Smooth muscle cell (in vitro differentiated cells): ENCODE results near the gene TEKT4. TPM values are rescaled to one million over a fixed set of nuclear protein-coding genes. Genes with fewer than 3 reads are reported as not detected.

Experiments
- DNase-seq: peaks from one replicate; lab custom pipeline; 2025; ENCODE audit not compliant: unreplicated experiment; lab: John Stamatoyannopoulos, UW
- H2AFZ ChIP-seq: fragments of 200-600 bp; sonication (generic); 2 replicates; pipeline ENCODE4 v1.6.0; 2016; ENCODE audit warnings: antibody characterized with exemption, low read depth, mild to moderate bottlenecking
- H3F3A ChIP-seq: fragments of 200-600 bp; sonication (generic); 2 replicates; pipeline ENCODE4 v1.6.0; 2017; ENCODE audit warnings: antibody characterized with exemption, low read depth
- H3K27ac ChIP-seq: fragments of 200-600 bp; sonication (generic); 2 replicates; pipeline ENCODE4 v1.5.1; 2016; ENCODE audit warnings: low read depth, mild to moderate bottlenecking
- H3K27me3 ChIP-seq: fragments of 200-600 bp; sonication (generic); 2 replicates; pipeline ENCODE4 v1.6.1; 2016; ENCODE audit warnings: low read depth, mild to moderate bottlenecking
- H3K36me3 ChIP-seq: fragments of 200-600 bp; sonication (generic); 2 replicates; pipeline ENCODE4 v1.5.1; 2016; ENCODE audit warnings: low read depth
- H3K4me1 ChIP-seq: fragments of 200-600 bp; sonication (generic); 2 replicates; pipeline ENCODE4 v1.5.1; 2016; ENCODE audit warnings: low read depth
- H3K4me2 ChIP-seq: fragments of 200-600 bp; sonication (generic); 2 replicates; pipeline ENCODE4 v1.6.0; 2016; ENCODE audit warnings: mild to moderate bottlenecking
- H3K4me3 ChIP-seq: fragments of 200-600 bp; sonication (generic); 2 replicates; pipeline ENCODE4 v1.5.1; 2016; ENCODE audit warnings: mild to moderate bottlenecking
- H3K79me2 ChIP-seq: fragments of 200-600 bp; sonication (generic); 2 replicates; pipeline ENCODE4 v1.6.0; 2016; ENCODE audit warnings: low read depth, mild to moderate bottlenecking
- H3K9ac ChIP-seq: fragments of 200-600 bp; sonication (generic); 2 replicates; pipeline ENCODE4 v1.6.0; 2016; ENCODE audit warnings: low read depth
- H3K9me3 ChIP-seq: fragments of 200-600 bp; sonication (generic); replicated peaks from 2 replicates; pipeline ENCODE4 v1.5.1; 2016; ENCODE audit warnings: low read depth
- H4K20me1 ChIP-seq: fragments of 200-600 bp; sonication (generic); 2 replicates; pipeline ENCODE4 v1.6.0; 2016; ENCODE audit warnings: low read depth
- CTCF ChIP-seq: fragments of 200-600 bp; sonication (generic); IDR thresholded peaks from 2 replicates; pipeline ENCODE4 v1.5.1; 2017; ENCODE audit warnings: borderline replicate concordance, mild to moderate bottlenecking, antibody characterized with exemption; ENCODE audit not compliant: insufficient read depth, poor library complexity, severe bottlenecking
- WGBS: methylation state at CpG from one replicate; pipeline ENCODE4 v1.1.7; 2016; ENCODE audit warnings: low lambda C conversion rate; 5-methylcytosine and 5-hydroxymethylcytosine counted together
- polyA plus RNA-seq: library from polyadenylated mRNA; unstranded; fragments of >200 nt; fragmentation: Nextera tagmentation; extraction: Ambion mirVana; gene quantifications from 2 replicates; pipeline ENCODE4 v1.2.1, GENCODE V29; 2016
- total RNA-seq: library from RNA; depleted of rRNA; stranded (reverse); fragments of >200 nt; gene quantifications from 2 replicates; pipeline ENCODE4 v1.2.3, GENCODE V29; 2014

The TEKT4 gene
- total and polyA plus RNA-seq, 2 experiments from 2014 or later, result not detected

GRCh38 chr2:94879314-94879981 lies 8.2 kb downstream of the TEKT4 start:
- Histone ChIP-seq H3K4me3 (no peak overlapping the region), H3K27ac (no peak overlapping the region), H3K79me2 (no peaks in the 10 kb centered on the region), H3K36me3 (no peaks in the 10 kb centered on the region), H4K20me1 (no peaks in the 10 kb centered on the region), H3F3A (no peaks in the 10 kb centered on the region), H3K4me1 (no peaks in the 10 kb centered on the region), H2AFZ (no peak overlapping the region), H3K9ac (no peak overlapping the region), H3K9me3 (no peaks in the 10 kb centered on the region), H3K27me3 (no peaks in the 10 kb centered on the region), H3K4me2 (no peak overlapping the region)
- no peak for TF ChIP-seq CTCF
- WGBS, result 82% methylated on average over 9 of the region's 9 CpGs
- DNase-seq, result no peak

GRCh38 chr2:94879982-94880377 lies 8.8 kb downstream of the TEKT4 start:
- 81% methylated on average over 11 of the region's 11 CpGs for WGBS
- H3K36me3 ChIP-seq, result no peaks in the 10 kb centered on the region
- H3F3A ChIP-seq, result no peaks in the 10 kb centered on the region
- no peak overlapping the region for H2AFZ ChIP-seq
- no peaks in the 10 kb centered on the region for H3K79me2 ChIP-seq
- no peaks in the 10 kb centered on the region for H4K20me1 ChIP-seq
- no peak overlapping the region for H3K27ac ChIP-seq
- H3K9me3 ChIP-seq, result no peaks in the 10 kb centered on the region
- H3K9ac ChIP-seq, result no peak overlapping the region
- no peaks in the 10 kb centered on the region for H3K4me1 ChIP-seq
- H3K4me3 ChIP-seq, result no peak overlapping the region
- DNase-seq, result no peak
- H3K27me3 ChIP-seq, result no peaks in the 10 kb centered on the region
- no peak overlapping the region for H3K4me2 ChIP-seq
- no peak for TF ChIP-seq CTCF

- H3K4me2 ChIP-seq, result no peak overlapping the region
- TF ChIP-seq CTCF, result no peak
- no peak overlapping the region for H3K4me3 ChIP-seq
- no peak overlapping the region for H3K27ac ChIP-seq
- H2AFZ ChIP-seq, result no peak overlapping the region
- no peaks in the 10 kb centered on the region for H4K20me1 ChIP-seq
- no peaks in the 10 kb centered on the region for H3K36me3 ChIP-seq
- H3K27me3 ChIP-seq, result no peaks in the 10 kb centered on the region
- H3F3A ChIP-seq, result no peaks in the 10 kb centered on the region
- no peaks in the 10 kb centered on the region for H3K9me3 ChIP-seq
- no peak for DNase-seq
- WGBS, result 71% methylated on average over 8 of the region's 8 CpGs
- no peaks in the 10 kb centered on the region for H3K79me2 ChIP-seq
- no peaks in the 10 kb centered on the region for H3K4me1 ChIP-seq
- H3K9ac ChIP-seq, result no peak overlapping the region
These were observed 9.3 kb downstream of the TEKT4 start for GRCh38 chr2:94880507-94880906.

GRCh38 chr2:94881070-94881469 lies 9.8 kb downstream of the TEKT4 start:
- Histone ChIP-seq H3K27me3 (no peaks in the 10 kb centered on the region), H3K9ac (no peak overlapping the region), H3K9me3 (no peaks in the 10 kb centered on the region), H3K4me2 (no peak overlapping the region), H3F3A (no peaks in the 10 kb centered on the region), H4K20me1 (no peaks in the 10 kb centered on the region), H3K27ac (no peak overlapping the region), H3K4me1 (no peaks in the 10 kb centered on the region), H3K79me2 (no peaks in the 10 kb centered on the region), H2AFZ (no peak overlapping the region), H3K36me3 (no peaks in the 10 kb centered on the region), H3K4me3 (no peak overlapping the region)
- WGBS, result 68% methylated on average over 6 of the region's 6 CpGs
- TF ChIP-seq CTCF, result no peak
- no peak for DNase-seq
